ENCODE data around the gene PRSS48. TPM values are rescaled to one million over a fixed set of nuclear protein-coding genes. Genes with fewer than 3 reads are reported as not detected.

Gene PRSS48
- polyA plus RNA-seq, 1 experiment = not detected

GRCh38 chr4:151324752-151325110 is 47.8 kb downstream of the PRSS48 start:
- ChIA-PET CTCF (no interaction called here), POLR2A (interaction anchor here (1.6 kb wide), 1 partner anchor 8 kb away, joined by 4 read pairs; no protein-coding TSS in a partner anchor)
- Histone ChIP-seq H3K9me3 (ENCODE audit: control insufficient read depth, insufficient read depth, low read length) (no peaks in the 10 kb centered on the region), H3K27ac (ENCODE audit: low read depth, low read length) (no peak overlapping the region), H3K4me3 (ENCODE audit: low read depth, low read length) (peak overlapping the region; percentile 67), H3K27me3 (ENCODE audit: control insufficient read depth, insufficient read depth, low read length) (no peaks in the 10 kb centered on the region)
- TF ChIP-seq, protein P1, sequence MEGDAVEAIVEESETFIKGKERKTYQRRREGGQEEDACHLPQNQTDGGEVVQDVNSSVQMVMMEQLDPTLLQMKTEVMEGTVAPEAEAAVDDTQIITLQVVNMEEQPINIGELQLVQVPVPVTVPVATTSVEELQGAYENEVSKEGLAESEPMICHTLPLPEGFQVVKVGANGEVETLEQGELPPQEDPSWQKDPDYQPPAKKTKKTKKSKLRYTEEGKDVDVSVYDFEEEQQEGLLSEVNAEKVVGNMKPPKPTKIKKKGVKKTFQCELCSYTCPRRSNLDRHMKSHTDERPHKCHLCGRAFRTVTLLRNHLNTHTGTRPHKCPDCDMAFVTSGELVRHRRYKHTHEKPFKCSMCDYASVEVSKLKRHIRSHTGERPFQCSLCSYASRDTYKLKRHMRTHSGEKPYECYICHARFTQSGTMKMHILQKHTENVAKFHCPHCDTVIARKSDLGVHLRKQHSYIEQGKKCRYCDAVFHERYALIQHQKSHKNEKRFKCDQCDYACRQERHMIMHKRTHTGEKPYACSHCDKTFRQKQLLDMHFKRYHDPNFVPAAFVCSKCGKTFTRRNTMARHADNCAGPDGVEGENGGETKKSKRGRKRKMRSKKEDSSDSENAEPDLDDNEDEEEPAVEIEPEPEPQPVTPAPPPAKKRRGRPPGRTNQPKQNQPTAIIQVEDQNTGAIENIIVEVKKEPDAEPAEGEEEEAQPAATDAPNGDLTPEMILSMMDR (IDR thresholded peaks at IDR 0.05; ENCODE audit: low read depth, low read length) = no peak
- DNase-seq (ENCODE audit: low read depth, low spot score) = no peak

DNA sequence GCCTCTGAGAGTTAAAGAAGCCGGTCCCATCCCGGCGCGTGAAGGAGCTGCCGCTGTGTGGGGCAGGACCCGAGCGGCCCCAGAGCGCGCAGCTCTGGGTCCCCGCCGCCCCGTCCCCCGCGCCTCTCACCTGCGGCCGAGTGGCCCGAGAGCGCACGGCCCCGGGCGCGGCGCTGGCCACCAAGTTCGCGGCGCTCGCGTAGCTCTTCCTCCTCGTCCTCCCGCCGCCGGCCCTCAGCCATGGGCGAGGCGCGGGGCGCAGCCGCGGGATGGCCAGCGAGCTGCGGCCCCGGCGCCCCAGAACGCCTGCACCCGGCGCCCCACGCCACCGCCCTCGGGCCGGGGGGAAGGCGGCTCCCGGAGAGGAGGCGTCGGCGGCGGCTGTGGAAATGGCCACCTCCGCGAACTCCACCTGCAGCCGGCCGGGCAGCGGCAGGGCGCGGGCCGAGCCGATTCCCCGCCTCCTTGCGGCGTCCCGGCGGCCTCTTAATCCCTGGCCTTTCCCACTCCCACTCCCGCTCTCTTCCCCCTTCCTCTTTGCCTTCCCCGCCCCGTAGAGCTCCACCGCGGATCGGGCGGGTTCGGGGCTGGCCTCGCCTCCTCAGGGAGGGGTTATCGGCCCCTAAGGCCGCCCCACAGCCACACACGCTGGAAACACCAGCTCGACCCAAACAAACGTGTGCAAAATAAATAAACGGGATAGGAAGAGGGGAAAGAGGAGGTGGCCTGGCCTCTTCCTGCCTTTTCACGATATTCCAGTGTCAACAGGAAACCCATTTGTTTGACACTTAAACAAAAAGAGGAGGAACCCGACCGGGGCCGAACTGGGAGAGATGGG is 48.4 kb downstream of the PRSS48 start, which contains the start of gene SH3D19:
SH3D19 (minus strand) TSS at position 495 of the 838 bp plus-strand sequence; CDS start at position 242, 253 bp downstream.
- no peak for DNase-seq (ENCODE audit: low read depth, low spot score)
- H3K27ac ChIP-seq (ENCODE audit: low read depth, low read length) = no peak within 1 kb of the TSS
- no peaks in the 10 kb centered on the region for H3K27me3 ChIP-seq (ENCODE audit: control insufficient read depth, insufficient read depth, low read length)
- CTCF ChIA-PET = interaction anchor here (0.7 kb wide), 1 partner anchor 468 kb away, joined by 5 read pairs; no protein-coding TSS in a partner anchor
- TF ChIP-seq, protein P1 (IDR thresholded peaks at IDR 0.05; ENCODE audit: low read depth, low read length) = no peak
- POLR2A ChIA-PET = interaction anchor here (1.6 kb wide), 1 partner anchor 8 kb away, joined by 4 read pairs; no protein-coding TSS in a partner anchor
- H3K9me3 ChIP-seq (ENCODE audit: control insufficient read depth, insufficient read depth, low read length) = no peaks in the 10 kb centered on the region
- H3K4me3 ChIP-seq (ENCODE audit: low read depth, low read length) = peak within 1 kb of the TSS; percentile 67

- ChIA-PET POLR2A (interaction anchor here (1.6 kb wide), 1 partner anchor 9 kb away, joined by 4 read pairs; no protein-coding TSS in a partner anchor), CTCF (interaction anchor here (0.7 kb wide), 2 partner anchors 109 to 468 kb away, joined by 4 to 5 read pairs; no protein-coding TSS in a partner anchor)
- Histone ChIP-seq H3K4me3 (ENCODE audit: low read depth, low read length) (peak overlapping the region; percentile 67), H3K27ac (ENCODE audit: low read depth, low read length) (no peak overlapping the region), H3K9me3 (ENCODE audit: control insufficient read depth, insufficient read depth, low read length) (no peaks in the 10 kb centered on the region), H3K27me3 (ENCODE audit: control insufficient read depth, insufficient read depth, low read length) (no peaks in the 10 kb centered on the region)
- DNase-seq (ENCODE audit: low read depth, low spot score) = no peak
- TF ChIP-seq, protein P1 (IDR thresholded peaks at IDR 0.05; ENCODE audit: low read depth, low read length) = no peak
Measured at GRCh38 chr4:151325949-151326246, 48.9 kb downstream of the PRSS48 start.

- TF ChIP-seq, protein P1 (IDR thresholded peaks at IDR 0.05; ENCODE audit: low read depth, low read length) = no peak
- no peak for DNase-seq (ENCODE audit: low read depth, low spot score)
- H3K27me3 ChIP-seq (ENCODE audit: control insufficient read depth, insufficient read depth, low read length) = no peaks in the 10 kb centered on the region
- no peak overlapping the region for H3K27ac ChIP-seq (ENCODE audit: low read depth, low read length)
- no peaks in the 10 kb centered on the region for H3K9me3 ChIP-seq (ENCODE audit: control insufficient read depth, insufficient read depth, low read length)
- no peak overlapping the region for H3K4me3 ChIP-seq (ENCODE audit: low read depth, low read length)
- ChIA-PET CTCF (interaction anchor here (0.6 kb wide), 1 partner anchor 240 kb away, joined by 3 read pairs; no protein-coding TSS in a partner anchor), POLR2A (no interaction called here)
Measured at GRCh38 chr4:151329217-151330007, 52.5 kb downstream of the PRSS48 start.

Measured in AG04450 (cell line).